ENCODE measurements around the gene ZMIZ2. TPM values are rescaled to one million over a fixed set of nuclear protein-coding genes. Genes with fewer than 3 reads are reported as not detected.

Gene ZMIZ2
- total RNA-seq, 2 experiments from 2014 or later: 82.8 to 106 TPM

- H3K4me3 Mint-ChIP-seq: peak overlapping the region; percentile 78
- no peaks in the 10 kb centered on the region for H3K27me3 Mint-ChIP-seq
- H3K27ac Mint-ChIP-seq: peak overlapping the region; percentile 78
- ATAC-seq (no peak), DNase-seq (peak; percentile 50)
- H3K4me1 Mint-ChIP-seq: peaks cover 35% of the 10 kb centered on the region
- CTCF ChIA-PET: interaction anchor here (0.9 to 1.8 kb wide), 2 partner anchors 111 to 142 kb away, joined by 3 to 5 read pairs; no protein-coding TSS in a partner anchor
- peaks cover 18% of the 10 kb centered on the region for H3K36me3 Mint-ChIP-seq (ENCODE audit: low read depth)
- POLR2A ChIA-PET: interaction anchor here (0.6 to 2.3 kb wide), 6 partner anchors 13 to 175 kb away, joined by 3 to 8 read pairs (median 4); partner anchors contain the start of genes DDX56, OGDH and TMED4
- intact Hi-C loops (cut with DNase I, micrococcal nuclease): loop anchor here (1.0 to 5.0 kb wide), 18 partner anchors 14 to 667 kb away; partner anchors contain the start of genes PPIA (in 2 of the 2), PURB (in 2 of the 2), TMED4 (in 2 of the 2) and H2AZ2 (in 1 of the 2)
- H3K9me3 Mint-ChIP-seq (ENCODE audit: low read depth): no peaks in the 10 kb centered on the region
Measured at GRCh38 chr7:44748948-44749731, 493 bp downstream of the ZMIZ2 start.

- peak overlapping the region; percentile 78 for H3K4me3 Mint-ChIP-seq
- DNase-seq (no peak), ATAC-seq (no peak)
- CTCF ChIA-PET: interaction anchor here (0.8 to 1.8 kb wide), 4 partner anchors 18 to 143 kb away, joined by 3 to 5 read pairs (median 4); no protein-coding TSS in a partner anchor
- intact Hi-C loops (cut with DNase I, micrococcal nuclease): loop anchor here (2.0 to 5.0 kb wide), 5 partner anchors 99 to 549 kb away; partner anchors contain the start of genes H2AZ2 (in 1 of the 2), PURB (in 1 of the 2), TMED4 (in 1 of the 2) and YKT6 (in 1 of the 2)
- H3K27me3 Mint-ChIP-seq: no peaks in the 10 kb centered on the region
- POLR2A ChIA-PET: interaction anchor here (0.5 to 2.3 kb wide), 6 partner anchors 14 to 144 kb away, joined by 3 to 8 read pairs (median 4); partner anchors contain the start of gene OGDH
- H3K36me3 Mint-ChIP-seq (ENCODE audit: low read depth): peaks cover 18% of the 10 kb centered on the region
- peaks cover 38% of the 10 kb centered on the region for H3K4me1 Mint-ChIP-seq
- no peaks in the 10 kb centered on the region for H3K9me3 Mint-ChIP-seq (ENCODE audit: low read depth)
- H3K27ac Mint-ChIP-seq: peak overlapping the region; percentile 78
Measured at GRCh38 chr7:44749992-44750391, 1.3 kb downstream of the ZMIZ2 start.

GRCh38 chr7:44750424-44750823 lies 1.8 kb downstream of the ZMIZ2 start:
- H3K9me3 Mint-ChIP-seq (ENCODE audit: low read depth): no peaks in the 10 kb centered on the region
- H3K27ac Mint-ChIP-seq: peak overlapping the region; percentile 78
- H3K4me3 Mint-ChIP-seq: peak overlapping the region; percentile 78
- ChIA-PET CTCF (interaction anchor here (0.6 to 1.8 kb wide), 5 partner anchors 17 to 180 kb away, joined by 3 to 5 read pairs (median 4); no protein-coding TSS in a partner anchor), POLR2A (interaction anchor here (0.5 to 2.3 kb wide), 6 partner anchors 15 to 254 kb away, joined by 3 to 7 read pairs (median 4); partner anchors contain the start of gene OGDH)
- H3K36me3 Mint-ChIP-seq (ENCODE audit: low read depth): peaks cover 18% of the 10 kb centered on the region
- DNase-seq (no peak), ATAC-seq (no peak)
- intact Hi-C loops (cut with DNase I, micrococcal nuclease): loop anchor here in 1 of 2 experiments (2.0 kb wide), 1 partner anchor 98 kb away; the partner anchor contains the start of gene H2AZ2
- H3K4me1 Mint-ChIP-seq: peaks cover 40% of the 10 kb centered on the region
- H3K27me3 Mint-ChIP-seq: no peaks in the 10 kb centered on the region

- intact Hi-C loops (cut with DNase I, micrococcal nuclease): loop anchor here (1.0 to 2.0 kb wide), 2 partner anchors 98 to 135 kb away; partner anchors contain the start of gene H2AZ2 (in 1 of the 2)
- H3K27ac Mint-ChIP-seq: peak overlapping the region; percentile 78
Measured at GRCh38 chr7:44750921-44751571, 2.4 kb downstream of the ZMIZ2 start.

GRCh38 chr7:44752822-44753221 lies 4.2 kb downstream of the ZMIZ2 start:
- ATAC-seq (no peak), DNase-seq (no peak)
- Mint-ChIP-seq H3K9me3 (ENCODE audit: low read depth) (no peaks in the 10 kb centered on the region), H3K27ac (peak overlapping the region; percentile 51), H3K27me3 (no peaks in the 10 kb centered on the region), H3K36me3 (ENCODE audit: low read depth) (peaks cover 18% of the 10 kb centered on the region), H3K4me3 (no peak overlapping the region), H3K4me1 (peaks cover 36% of the 10 kb centered on the region)
- intact Hi-C loops (cut with DNase I, micrococcal nuclease): no loop called here
- ChIA-PET CTCF (no interaction called here), POLR2A (no interaction called here)

More at GRCh38 chr7:44750921-44751571, 2.4 kb downstream of the ZMIZ2 start:
- POLR2A ChIA-PET: interaction anchor here (0.6 to 2.3 kb wide), 2 partner anchors 145 to 253 kb away, joined by 3 to 7 read pairs; partner anchors contain the start of gene OGDH
- H3K4me1 Mint-ChIP-seq: peaks cover 40% of the 10 kb centered on the region
- H3K4me3 Mint-ChIP-seq: peak overlapping the region; percentile 78
- ATAC-seq (peak; percentile 55), DNase-seq (peak; percentile 70)
- no peaks in the 10 kb centered on the region for H3K27me3 Mint-ChIP-seq
- H3K9me3 Mint-ChIP-seq (ENCODE audit: low read depth): no peaks in the 10 kb centered on the region
- CTCF ChIA-PET: interaction anchor here (0.6 to 1.8 kb wide), 5 partner anchors 16 to 180 kb away, joined by 3 to 5 read pairs (median 4); no protein-coding TSS in a partner anchor
- H3K36me3 Mint-ChIP-seq (ENCODE audit: low read depth): peaks cover 18% of the 10 kb centered on the region

- ChIA-PET POLR2A (no interaction called here), CTCF (interaction anchor here (0.6 kb wide), 1 partner anchor 241 kb away, joined by 3 read pairs; no protein-coding TSS in a partner anchor)
- H3K27ac Mint-ChIP-seq: peak overlapping the region; percentile 55
- H3K27me3 Mint-ChIP-seq: no peaks in the 10 kb centered on the region
- peaks cover 24% of the 10 kb centered on the region for H3K36me3 Mint-ChIP-seq (ENCODE audit: low read depth)
- H3K4me1 Mint-ChIP-seq: peaks cover 29% of the 10 kb centered on the region
- H3K9me3 Mint-ChIP-seq (ENCODE audit: low read depth): no peaks in the 10 kb centered on the region
- ATAC-seq: no peak
- no peak for DNase-seq
- intact Hi-C loops (cut with DNase I, micrococcal nuclease): no loop called here
- no peak overlapping the region for H3K4me3 Mint-ChIP-seq
Measured at GRCh38 chr7:44754802-44755697, 6.4 kb downstream of the ZMIZ2 start.

GRCh38 chr7:44755698-44756627 lies 7.3 kb downstream of the ZMIZ2 start:
- Mint-ChIP-seq H3K4me3 (no peak overlapping the region), H3K4me1 (peaks cover 20% of the 10 kb centered on the region), H3K27ac (no peak overlapping the region), H3K36me3 (ENCODE audit: low read depth) (peaks cover 20% of the 10 kb centered on the region), H3K27me3 (no peaks in the 10 kb centered on the region), H3K9me3 (ENCODE audit: low read depth) (no peaks in the 10 kb centered on the region)
- CTCF ChIA-PET: no interaction called here
- no peak for DNase-seq
- ATAC-seq: no peak
- POLR2A ChIA-PET: interaction anchor here (0.7 kb wide), 1 partner anchor 38 kb away, joined by 3 read pairs; no protein-coding TSS in a partner anchor
- intact Hi-C loops (cut with DNase I, micrococcal nuclease): no loop called here

- CTCF ChIA-PET: no interaction called here
- H3K36me3 Mint-ChIP-seq (ENCODE audit: low read depth): peaks cover 16% of the 10 kb centered on the region
- DNase-seq (no peak), ATAC-seq (no peak)
- H3K27me3 Mint-ChIP-seq: no peaks in the 10 kb centered on the region
- intact Hi-C loops (cut with DNase I, micrococcal nuclease): no loop called here
- POLR2A ChIA-PET: no interaction called here
- H3K4me1 Mint-ChIP-seq: peaks cover 15% of the 10 kb centered on the region
- no peak overlapping the region for H3K4me3 Mint-ChIP-seq
- H3K27ac Mint-ChIP-seq: no peak overlapping the region
- no peaks in the 10 kb centered on the region for H3K9me3 Mint-ChIP-seq (ENCODE audit: low read depth)
Measured at GRCh38 chr7:44756904-44757303, 8.3 kb downstream of the ZMIZ2 start.

GRCh38 chr7:44757311-44757710 lies 8.7 kb downstream of the ZMIZ2 start:
- DNase-seq: no peak
- intact Hi-C loops (cut with DNase I, micrococcal nuclease): no loop called here
- Mint-ChIP-seq H3K4me3 (no peak overlapping the region), H3K9me3 (ENCODE audit: low read depth) (no peaks in the 10 kb centered on the region), H3K36me3 (ENCODE audit: low read depth) (peaks cover 14% of the 10 kb centered on the region), H3K4me1 (peaks cover 14% of the 10 kb centered on the region), H3K27me3 (no peaks in the 10 kb centered on the region), H3K27ac (no peak overlapping the region)
- ATAC-seq: no peak
- ChIA-PET CTCF (no interaction called here), POLR2A (no interaction called here)

- Mint-ChIP-seq H3K36me3 (ENCODE audit: low read depth) (peaks cover 10% of the 10 kb centered on the region), H3K9me3 (ENCODE audit: low read depth) (no peaks in the 10 kb centered on the region), H3K4me1 (peaks cover 10% of the 10 kb centered on the region), H3K27ac (no peak overlapping the region), H3K4me3 (no peak overlapping the region), H3K27me3 (no peaks in the 10 kb centered on the region)
- intact Hi-C loops (cut with DNase I, micrococcal nuclease): no loop called here
- no peak for ATAC-seq
- CTCF ChIA-PET: no interaction called here
- DNase-seq: no peak
- POLR2A ChIA-PET: no interaction called here
Measured at GRCh38 chr7:44757739-44758138, 9.1 kb downstream of the ZMIZ2 start.
